Inflammatory macrophage (primary cell): ENCODE measurements around the gene PCNX2.
A peak's percentile ranks its signal among the peaks of the same experiment; 100 is the strongest.
"Not testable (repeated sequence)": the region's sequence is repeated elsewhere in the genome, so short reads cannot be mapped to it uniquely, and the experiment has no call there.

Experiments
- DNase-seq, 2 donors: peaks; one replicate each; pipeline ENCODE4 v3.0.0-alpha.2; 2020 to 2022

The PCNX2 gene

DNA sequence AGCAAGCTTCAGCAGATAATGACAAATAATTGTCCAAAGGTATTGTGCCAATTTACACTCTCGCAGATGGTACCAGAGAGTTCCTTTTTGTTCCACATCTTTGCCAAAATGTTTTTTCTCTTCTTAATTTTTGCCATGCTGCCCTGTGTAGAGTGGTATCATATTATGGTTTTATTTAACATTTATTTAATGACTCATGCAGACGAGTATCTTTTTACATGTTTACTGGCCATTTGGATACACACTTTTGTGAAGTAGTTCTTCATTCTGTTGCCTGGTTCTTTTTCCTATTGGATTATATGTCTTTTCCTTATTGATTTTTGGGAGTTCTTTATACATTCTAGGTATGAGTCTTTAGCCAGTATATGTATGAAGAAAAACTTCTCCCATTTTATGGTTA, 151.1 kb downstream of the PCNX2 start:
- no peak for DNase-seq

DNA sequence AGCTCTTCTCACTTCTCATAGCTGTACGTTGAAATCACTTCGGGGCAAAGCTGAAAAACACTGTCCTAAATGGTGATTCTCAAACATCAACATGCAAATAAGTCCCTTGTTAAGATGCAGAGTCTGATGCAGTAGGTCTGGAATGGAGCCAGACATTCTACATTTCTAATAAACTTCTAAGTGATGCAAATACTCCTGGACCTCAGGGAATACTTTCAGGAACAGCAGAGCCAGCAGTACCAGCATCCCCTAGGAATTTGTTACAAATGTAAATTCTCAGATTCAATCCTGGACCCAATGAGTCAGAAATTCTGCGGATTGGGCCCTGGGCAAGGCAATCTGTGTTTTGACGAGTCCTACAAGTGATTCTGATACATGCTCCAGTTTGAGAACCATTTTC, 152.3 kb downstream of the PCNX2 start:
- no peak for DNase-seq

DNA sequence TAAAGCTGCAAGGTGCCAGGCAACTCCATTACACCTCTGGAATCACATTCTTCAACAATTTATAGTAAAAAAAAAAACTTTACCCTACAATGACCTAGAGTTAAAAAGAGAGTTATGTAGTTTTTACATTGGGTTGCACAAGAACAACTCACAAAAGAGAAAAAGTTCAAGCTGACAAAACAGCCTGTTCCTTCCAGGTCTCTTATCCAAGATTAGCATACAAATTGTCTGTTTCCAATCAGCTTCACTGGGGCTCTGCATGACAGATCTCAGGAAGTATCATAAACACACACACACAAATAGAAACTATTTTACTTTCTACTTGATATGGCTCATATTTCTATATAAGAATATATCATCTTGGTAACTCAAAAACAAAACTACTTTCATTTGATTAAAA, 154.6 kb downstream of the PCNX2 start:
- DNase-seq, result no peak

DNA sequence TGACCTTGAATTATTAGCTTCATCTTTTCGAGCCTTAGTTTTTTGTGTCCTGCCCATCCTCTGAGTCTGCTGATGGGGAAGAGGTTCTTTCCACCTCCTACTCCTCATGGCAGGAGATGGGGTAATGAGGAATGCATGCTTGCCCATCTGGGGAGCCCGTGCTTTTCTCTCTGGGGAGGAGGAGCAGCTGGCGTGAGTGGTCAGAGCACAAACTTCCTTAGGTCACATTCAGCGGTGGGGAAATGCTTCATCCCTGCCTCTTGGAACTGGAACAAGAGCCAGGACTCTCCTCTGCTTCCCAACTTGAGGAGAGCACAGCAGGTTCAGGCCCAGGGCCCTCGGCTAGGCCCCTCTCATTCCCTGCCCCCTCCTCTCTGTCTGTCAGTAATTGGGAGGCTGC, 155.0 kb downstream of the PCNX2 start:
- no peak for DNase-seq

DNA sequence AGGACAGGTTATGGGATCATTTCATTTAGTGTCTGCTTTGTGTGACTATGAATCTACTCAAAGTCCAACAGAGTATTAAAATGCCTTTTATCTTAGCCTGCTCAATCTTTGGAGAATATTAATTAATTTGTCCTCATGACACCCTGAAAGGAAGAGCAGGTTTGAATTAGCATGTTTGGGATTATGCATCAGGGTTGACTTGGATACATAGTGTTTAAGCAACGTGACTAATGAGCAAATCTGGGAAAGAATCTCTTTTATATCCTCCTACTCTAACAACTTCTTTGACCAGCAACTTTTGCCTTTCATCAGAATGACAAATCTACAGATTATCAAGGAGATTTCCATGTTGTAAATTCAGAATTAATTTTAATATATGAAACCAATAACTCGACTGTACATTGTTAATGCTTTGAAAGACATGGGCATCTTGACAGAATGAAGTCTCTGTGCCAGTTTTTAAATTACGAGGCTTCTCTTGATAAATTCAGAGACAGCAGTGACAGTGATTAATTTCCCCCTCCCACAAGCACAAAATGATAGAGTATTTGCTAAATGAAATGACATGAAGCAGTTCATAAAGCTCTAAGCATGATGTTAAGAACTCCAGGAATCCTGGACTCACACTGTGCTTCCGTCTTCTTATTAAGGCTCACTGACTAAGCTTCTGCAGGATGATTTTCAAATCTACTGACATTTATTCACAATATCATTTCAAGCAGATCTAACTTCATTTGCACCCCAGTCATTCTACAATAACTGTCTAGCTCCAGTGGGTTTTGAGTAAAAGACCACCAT, 156.5 kb downstream of the PCNX2 start:
- DNase-seq, result no peak

DNA sequence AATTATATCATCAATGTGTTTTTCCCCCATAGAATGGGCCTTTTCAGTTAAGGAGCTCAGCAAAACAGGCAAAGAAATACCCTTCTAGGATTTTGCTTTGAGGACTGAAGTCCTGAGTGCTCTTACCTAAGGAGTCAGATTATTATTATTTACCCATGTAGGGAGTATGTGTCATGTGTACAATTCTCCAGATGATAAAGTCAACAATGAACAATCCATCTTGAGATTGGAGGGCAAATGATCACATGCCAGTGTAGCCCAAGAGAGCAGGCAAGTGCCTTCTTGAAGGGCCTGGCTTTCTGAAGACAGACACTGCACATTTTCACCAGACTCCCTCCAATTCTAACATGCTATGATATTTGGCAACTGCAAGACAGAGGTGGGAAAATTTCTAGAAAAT, 159.7 kb downstream of the PCNX2 start:
- DNase-seq, result no peak

DNA sequence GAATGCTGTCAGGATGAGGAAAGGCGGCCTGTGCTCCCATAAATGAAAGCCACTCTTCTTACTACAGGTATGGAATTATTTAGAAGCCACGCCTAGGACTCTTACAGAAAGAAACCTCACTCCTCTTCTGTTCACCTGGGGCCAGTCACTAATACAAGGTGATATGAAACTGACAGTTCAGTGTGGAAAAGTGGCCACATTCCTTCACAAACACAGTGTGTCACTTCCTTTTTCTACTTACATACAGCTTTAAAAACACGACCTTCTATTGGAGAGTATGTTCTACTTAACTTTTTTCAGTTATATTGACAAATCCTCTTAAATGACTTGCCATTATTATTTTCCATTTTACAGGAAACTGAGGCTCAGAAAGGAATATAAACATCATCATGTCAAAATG, 163.1 kb downstream of the PCNX2 start:
- no peak for DNase-seq

DNA sequence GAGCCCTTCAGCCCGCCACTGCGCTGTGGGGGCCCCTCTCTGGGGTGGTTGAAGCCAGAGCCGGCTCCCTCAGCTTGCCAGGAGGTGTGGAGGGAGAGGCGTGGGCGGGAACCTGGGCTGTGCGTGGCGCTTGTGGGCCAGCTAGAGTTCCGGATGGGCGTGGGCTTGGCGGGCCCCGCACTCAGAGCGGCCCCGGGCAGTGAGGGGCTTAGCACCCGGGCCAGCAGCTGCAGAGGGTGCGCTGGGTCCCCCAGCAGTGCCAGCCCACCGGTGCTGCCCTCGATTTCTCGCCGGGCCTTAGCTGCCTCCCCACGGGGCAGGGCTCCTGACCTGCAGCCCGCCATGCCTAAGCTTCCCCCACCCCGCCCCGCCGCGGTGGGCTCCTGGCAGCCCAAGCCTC, 166.5 kb downstream of the PCNX2 start:
- not testable (repeated sequence) for DNase-seq

DNA sequence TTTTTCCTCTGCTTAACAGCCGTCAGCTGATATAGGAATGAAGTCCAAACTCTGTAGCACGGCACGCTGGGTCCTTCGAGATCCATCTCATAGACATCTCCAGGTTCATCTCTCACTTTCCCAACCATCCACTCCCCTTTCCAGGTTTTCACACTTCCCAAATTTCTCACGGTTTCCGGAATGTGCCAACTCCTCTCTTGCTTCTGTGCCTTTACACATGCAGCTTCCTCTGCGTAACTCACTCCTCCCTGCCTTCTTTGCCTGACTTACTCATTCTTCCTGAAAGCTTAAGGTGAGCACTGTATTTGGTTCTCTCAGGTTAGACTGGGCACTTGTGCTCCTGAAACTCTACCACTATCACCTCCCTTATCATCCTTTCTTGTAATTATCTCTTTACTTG, 168.4 kb downstream of the PCNX2 start:
- no peak for DNase-seq

DNA sequence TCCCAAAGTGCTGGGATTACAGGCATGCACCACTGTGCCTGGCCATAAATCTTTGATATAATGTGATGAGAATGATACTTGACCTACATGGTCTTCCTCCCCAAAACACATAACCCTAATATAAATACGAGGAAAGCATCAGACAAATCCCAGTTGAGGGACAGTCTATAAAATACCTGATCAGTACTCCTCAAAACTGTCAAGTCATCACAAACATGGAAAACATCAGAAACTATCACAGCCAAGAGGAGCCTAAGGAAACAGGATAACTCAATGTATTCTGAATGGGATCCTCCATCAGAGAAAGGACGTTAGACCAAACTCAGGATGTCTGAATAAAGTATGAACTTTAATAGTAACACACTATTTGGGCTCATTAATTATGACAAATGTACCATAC, 172.7 kb downstream of the PCNX2 start:
- DNase-seq, result no peak

DNA sequence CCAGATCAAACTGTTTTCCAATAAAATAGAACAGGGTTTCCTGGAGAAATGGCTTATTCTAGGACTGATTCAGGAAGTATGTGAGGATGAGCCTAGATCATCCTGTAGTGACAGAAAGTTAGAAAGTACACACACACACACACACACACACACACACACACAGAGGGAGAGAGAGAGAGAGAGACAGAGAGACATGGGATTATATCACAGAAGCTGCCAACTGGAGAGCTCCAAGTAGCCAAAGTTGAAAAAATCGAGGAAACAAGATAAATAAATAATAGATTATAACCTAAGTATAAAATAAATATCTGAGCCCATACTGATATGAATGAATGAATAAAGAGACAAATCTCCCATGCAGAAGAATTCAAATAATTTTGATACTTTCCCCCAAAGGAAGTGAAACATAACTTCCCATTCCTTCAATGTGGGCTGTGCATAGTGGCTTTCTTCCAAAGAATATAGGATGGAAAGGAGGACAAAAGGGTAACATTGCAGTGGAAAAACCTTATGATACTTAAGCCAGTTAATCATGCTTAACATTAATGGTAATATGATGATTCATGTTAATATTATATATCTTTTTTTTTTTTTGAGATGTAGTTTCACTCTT, 173.5 kb downstream of the PCNX2 start:
- DNase-seq, result no peak

DNA sequence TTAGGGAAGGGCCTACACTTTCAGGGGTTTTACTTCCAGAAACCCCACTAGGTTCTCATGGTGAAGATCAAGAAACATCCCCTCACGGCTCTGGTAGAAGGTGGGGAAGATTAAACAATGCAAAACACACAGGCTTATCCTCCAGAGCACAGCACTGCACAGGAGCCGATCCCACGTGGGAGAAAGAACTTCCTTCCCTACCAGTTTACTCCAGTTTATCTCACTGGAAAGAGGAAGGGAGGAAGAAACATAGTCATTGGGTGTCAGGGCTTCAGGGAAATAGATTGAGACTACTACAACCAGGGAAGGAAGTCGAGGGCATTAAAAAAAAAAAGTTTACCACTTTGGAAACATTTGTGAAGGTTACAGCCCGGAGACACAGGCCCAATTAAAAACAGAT, 180.7 kb downstream of the PCNX2 start:
- peak; percentile 82 to 86 for DNase-seq

DNA sequence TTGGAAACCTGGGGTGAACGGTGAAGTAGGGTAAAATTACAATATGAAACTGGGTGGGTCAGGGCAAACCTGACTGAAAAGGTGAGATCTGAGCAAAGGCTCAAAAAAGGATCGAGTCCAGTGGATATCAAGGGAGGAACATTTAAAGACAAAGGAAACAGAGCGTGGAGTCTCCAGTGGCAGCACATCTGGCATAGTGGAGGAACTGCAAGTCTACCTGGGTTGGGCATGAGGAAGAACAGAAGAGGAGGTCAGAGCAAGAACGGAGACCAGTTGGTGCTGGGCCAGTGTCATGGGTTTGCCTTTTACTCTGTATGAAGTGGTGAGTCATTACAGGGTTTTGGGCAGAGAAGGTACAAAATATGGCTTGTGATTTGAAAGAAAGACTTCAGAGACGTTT, 181.4 kb downstream of the PCNX2 start:
- peak; percentile 38 to 46 for DNase-seq

DNA sequence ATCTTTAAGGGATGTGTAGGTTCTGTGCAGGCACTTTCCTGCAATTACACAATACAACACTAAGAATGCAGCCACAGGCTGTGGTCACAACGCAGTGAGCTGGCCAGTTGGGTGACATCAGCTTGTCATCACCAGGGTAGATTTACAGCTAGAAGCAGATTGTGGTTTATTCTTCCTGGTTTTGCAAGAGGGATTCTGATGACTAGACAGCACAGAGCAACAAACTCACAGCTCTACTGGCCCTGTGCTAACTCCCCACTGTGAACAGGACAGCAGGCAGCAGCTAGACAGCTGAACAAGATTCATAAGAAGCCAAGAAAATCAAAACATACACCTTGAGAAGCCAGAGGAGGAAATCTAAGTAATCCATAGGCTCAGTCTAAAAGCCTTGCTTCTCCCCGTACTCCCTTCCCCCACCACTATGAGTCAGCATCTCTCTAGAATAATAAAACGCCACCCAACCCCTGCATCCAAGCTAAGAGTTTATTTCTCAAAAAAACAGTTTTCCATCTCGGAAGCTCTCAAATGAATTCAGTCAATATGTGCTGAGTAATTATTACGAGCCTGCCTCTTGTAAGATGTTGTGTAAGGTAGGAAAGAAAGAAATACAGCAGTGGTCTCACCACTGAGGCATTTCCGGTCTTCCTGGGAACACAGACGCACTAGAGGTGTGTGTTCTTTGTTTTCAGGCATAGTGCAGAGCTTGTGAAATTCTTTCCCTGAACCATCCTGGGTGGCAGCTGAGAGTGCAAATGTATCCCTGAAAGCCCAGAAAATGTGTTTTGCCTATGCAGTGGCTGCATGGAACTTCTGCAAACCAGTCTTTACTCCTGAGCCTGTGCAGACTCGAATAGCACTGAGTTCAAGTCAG, 182.3 kb downstream of the PCNX2 start:
- DNase-seq, result peak; percentile 99

DNA sequence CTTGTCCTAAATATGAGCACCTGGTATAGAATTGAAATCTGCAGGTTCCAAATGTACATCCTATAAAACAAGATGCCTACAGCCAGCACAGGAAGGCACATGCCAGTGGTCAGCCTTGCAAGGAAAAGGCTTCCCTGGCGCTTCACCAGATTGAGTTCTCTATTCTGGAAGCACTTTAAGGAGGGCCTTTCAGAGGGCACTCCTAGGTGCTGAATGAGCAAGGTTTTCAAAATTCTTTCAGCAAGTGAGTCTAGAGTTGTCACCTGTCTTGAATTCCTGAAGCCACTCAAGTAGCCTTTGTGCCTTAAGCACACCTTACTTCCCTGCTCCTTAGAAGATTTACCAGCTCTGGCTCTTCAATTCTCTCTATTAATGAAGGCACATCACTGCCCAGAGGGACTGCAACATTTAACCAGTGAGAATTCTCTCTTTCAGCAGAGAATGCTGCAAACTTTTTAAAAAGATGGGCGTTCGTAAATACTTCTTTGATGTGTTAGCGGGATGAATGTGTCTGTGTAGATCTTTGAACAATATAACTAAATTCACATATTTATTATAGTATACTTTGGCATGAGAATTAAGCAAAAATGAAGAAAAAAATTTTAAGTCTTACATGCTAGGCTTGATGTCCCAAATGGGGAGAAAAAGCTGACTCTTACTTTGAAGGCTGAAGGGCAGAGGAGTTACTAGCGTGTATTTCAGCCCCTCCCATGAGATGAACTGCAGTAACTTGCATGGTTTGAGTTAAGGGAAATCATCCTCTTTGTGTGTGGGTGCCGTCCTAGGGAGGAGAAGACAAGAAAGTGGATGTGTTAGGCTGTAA, 183.1 kb downstream of the PCNX2 start:
- DNase-seq, result peak in 1 of 2 donors; percentile 22

DNA sequence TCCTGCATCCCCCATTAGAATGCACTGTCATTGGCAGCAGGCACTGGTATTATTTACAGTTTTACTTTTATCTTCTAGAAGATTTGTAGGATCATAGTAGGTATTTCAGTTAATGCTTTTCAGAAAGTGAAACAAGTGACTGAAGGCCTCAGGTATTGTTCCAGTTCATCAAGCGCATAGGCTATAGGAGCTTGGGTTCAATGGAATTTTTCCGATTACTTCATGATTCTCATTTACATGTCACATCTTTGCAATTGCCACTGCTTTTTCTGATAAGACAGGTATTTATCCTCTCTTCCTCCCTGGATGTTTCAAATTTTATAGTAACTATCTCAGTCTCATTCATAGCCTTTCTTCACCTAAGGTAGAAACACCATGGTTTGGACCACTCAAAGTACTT, 183.8 kb downstream of the PCNX2 start:
- DNase-seq, result no peak

DNA sequence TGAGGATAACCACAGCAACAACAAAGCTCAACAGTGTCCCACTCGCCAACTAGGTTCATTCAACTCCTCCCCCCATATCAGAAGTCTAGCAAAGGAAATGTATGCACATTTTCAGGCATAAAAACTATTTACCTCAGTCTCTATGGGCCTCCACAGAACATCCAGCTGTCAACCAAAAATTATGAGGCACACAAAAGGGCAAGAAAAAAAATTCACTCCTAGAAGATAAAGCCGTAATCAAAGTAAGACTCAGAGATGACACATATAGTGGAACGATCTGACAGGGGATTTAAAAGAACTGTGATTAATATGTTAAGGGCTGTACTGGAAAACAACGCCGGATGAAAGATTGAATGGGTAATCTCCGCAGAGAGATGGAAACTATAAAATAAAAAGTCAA, 186.4 kb downstream of the PCNX2 start:
- no peak for DNase-seq

DNA sequence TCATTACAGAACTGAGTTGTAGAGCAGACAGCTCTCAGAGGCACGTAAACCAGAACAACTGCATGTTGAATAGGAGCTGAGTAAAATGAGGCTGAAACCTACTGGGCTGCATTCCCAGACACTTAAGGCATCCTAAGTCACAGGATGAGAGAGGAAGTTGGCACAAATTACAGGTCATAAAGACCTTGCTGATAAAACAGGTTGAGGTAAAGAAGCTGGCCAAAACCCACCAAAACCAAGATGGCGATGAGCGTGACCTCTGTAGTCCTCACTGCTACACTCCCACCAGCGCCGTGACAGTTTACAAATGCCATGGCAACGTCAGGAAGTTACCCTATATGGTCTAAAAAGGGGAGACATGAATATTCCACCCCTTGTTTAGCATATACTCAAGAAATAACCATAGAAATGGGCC, 187.8 kb downstream of the PCNX2 start:
- not testable (repeated sequence) for DNase-seq

DNA sequence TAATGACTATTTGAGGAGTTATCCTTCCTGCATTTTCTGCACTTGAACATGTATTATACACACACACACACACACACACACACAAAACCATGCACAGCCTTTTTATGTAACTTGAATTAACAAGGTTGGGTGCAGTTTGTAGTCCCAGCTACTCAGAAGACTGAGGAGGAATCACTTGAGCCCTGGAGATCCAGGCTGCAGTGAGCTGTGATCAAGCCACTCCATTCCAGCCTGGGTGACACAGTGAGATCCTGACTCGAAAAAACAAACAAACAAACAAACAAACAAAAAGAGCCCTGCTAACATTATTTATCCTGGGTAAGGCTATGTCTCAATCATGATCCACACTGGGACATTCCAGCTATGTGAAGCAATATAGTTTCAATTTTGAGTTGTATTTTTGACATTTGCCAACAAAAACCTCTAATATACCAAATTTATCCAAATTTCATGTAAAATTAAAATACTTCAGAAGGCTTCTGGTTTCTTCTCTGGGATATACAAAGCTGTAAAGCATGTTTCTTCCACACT, 188.3 kb downstream of the PCNX2 start:
- no peak for DNase-seq

DNA sequence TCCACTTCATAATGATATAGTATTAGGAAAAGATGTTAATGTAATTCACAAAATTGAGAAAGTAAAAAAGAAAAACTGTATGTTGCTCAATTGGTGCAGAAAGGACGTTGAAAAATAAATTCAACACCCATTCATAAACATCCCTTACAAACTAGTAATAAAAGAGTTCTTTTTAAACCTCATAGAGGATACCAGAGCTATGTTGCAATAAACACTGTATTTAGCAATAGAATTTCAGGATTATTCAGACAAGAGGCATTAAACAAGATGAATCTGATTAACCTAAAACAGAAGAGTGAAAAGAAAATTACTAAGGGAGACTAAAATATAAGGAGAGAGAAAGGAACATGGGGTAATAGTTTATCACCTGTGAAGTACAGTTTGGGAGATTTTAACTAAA, 190.3 kb downstream of the PCNX2 start:
- peak in 1 of 2 donors; percentile 65 for DNase-seq

DNA sequence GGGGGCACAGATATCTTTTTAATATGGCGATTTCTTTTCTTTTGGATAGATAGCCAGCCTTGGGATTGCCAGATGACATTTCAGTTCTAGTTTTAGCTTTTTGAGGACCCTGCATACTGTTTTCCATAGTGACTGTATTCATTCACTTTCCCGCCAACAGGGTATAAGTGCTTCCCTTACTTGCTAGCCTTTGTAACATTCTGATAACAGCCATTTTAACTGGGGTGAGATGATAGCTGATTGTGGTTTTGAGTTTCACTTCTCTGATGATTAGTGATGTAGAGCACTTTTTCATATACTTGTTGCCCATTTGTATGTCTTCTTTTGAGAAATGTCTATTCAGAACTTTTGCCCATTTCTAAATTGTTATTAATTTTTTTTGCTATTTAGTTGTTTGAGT, 193.2 kb downstream of the PCNX2 start:
- DNase-seq, result no peak

DNA sequence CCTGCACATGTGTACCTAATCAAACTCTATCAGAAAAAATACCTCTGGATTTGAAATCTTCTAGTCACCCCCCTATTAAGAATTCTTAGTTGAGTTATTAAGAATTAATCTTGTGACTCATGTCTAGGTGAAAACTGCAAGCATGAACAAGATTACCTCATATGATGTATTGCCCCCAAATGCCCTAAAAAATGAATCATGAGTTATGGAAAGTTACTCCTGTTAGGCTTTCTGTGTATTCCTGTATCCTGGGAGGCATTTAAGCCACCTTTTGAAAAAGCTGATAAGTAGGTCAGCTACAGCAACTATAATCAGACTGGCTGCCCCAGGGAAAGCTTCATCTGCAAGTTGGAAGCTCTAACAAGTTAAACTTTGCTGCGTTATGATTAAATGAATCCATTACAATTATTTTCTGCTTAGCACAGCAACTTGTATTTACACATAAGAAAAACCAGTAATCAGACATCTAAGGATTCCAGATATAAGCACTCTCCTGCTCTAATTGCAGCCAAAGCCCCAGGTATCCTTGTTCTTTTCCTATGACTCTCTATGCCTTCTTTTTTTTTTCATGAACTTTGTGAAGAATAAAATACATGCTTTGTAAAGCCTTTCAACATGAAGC, 197.5 kb downstream of the PCNX2 start:
- no peak for DNase-seq
